ENCODE measurements around the gene TSPO2.

DNA sequence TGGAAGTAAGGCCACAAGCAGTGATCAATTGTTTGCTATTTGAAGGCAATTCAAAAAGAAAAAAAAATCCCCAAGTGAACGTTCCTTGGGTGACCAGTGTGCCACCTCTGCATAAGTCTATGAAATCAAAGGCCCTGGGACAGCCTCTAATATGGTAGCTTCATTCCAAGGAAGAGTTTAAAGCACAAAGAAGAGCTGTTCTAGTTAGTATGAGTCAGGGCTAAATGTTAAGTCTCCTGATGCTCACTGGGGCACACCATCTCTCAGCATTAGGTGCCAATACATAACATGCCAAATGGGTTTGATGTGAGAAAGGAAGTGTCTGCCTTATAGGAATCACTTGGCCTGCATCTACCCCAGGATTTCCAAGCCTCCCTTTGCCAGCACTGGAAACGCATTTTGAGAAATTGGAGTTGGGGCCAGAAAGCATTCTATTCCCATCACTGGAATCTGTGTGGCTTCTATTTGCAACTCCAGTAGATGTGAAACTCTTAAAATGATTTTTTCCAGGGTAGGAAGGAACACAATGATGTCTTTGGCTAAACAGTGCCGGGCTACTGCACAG is 16.2 kb upstream of the TSPO2 start:
- TF ChIP-seq, protein P1, sequence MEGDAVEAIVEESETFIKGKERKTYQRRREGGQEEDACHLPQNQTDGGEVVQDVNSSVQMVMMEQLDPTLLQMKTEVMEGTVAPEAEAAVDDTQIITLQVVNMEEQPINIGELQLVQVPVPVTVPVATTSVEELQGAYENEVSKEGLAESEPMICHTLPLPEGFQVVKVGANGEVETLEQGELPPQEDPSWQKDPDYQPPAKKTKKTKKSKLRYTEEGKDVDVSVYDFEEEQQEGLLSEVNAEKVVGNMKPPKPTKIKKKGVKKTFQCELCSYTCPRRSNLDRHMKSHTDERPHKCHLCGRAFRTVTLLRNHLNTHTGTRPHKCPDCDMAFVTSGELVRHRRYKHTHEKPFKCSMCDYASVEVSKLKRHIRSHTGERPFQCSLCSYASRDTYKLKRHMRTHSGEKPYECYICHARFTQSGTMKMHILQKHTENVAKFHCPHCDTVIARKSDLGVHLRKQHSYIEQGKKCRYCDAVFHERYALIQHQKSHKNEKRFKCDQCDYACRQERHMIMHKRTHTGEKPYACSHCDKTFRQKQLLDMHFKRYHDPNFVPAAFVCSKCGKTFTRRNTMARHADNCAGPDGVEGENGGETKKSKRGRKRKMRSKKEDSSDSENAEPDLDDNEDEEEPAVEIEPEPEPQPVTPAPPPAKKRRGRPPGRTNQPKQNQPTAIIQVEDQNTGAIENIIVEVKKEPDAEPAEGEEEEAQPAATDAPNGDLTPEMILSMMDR (conservative IDR thresholded peaks at IDR 0.05; ENCODE audit: low read depth, low read length) = no peak
- no peak for TF ChIP-seq MXI1 (IDR thresholded peaks at IDR 0.05; ENCODE audit: borderline replicate concordance, low read depth, low read length)
- TF ChIP-seq RFX5 (IDR thresholded peaks at IDR 0.05; ENCODE audit: low read depth, low read length) = no peak
- no peak for TF ChIP-seq RAD21 (IDR thresholded peaks at IDR 0.05; ENCODE audit: low read length)
